ENCODE data around the gene WTIP. TPM values are rescaled to one million over a fixed set of nuclear protein-coding genes. Genes with fewer than 3 reads are reported as not detected.
"Not testable (repeated sequence)": the region's sequence is repeated elsewhere in the genome, so short reads cannot be mapped to it uniquely, and the experiment has no call there.

The WTIP gene
- total RNA-seq = 0.57 and 1.0 TPM in 2 replicates

GRCh38 chr19:34480971-34481841 lies at the start of gene WTIP:
Gene WTIP (plus strand): TSS chr19:34481758. CDS start chr19:34481975, 217 bp downstream.
- Mint-ChIP-seq H3K27ac (no peak within 1 kb of the TSS), H3K4me3 (ENCODE audit: low read depth) (no peak within 1 kb of the TSS), H3K36me3 (ENCODE audit: low read depth) (no peaks in the 10 kb centered on the region), H3K4me1 (ENCODE audit: low read depth) (peaks cover 2% of the 10 kb centered on the region), H3K27me3 (ENCODE audit: low read depth) (peaks cover 40% of the 10 kb centered on the region), H3K9me3 (no peaks in the 10 kb centered on the region)
- intact Hi-C loops (cut with micrococcal nuclease) = no loop called here
- DNase-seq (ENCODE audit: low spot score) = no peak

GRCh38 chr19:34432797-34433196 lies 48.8 kb upstream of the WTIP start:
- H3K36me3 Mint-ChIP-seq (ENCODE audit: low read depth) = peaks cover 76% of the 10 kb centered on the region
- intact Hi-C loops (cut with micrococcal nuclease) = no loop called here
- no peak overlapping the region for H3K4me3 Mint-ChIP-seq (ENCODE audit: low read depth)
- no peaks in the 10 kb centered on the region for H3K9me3 Mint-ChIP-seq
- peaks cover 23% of the 10 kb centered on the region for H3K4me1 Mint-ChIP-seq (ENCODE audit: low read depth)
- DNase-seq (ENCODE audit: low spot score) = no peak
- H3K27ac Mint-ChIP-seq = no peak overlapping the region
- no peaks in the 10 kb centered on the region for H3K27me3 Mint-ChIP-seq (ENCODE audit: low read depth)

- Mint-ChIP-seq H3K36me3 (ENCODE audit: low read depth) (peaks cover 79% of the 10 kb centered on the region), H3K4me1 (ENCODE audit: low read depth) (peaks cover 6% of the 10 kb centered on the region), H3K9me3 (no peaks in the 10 kb centered on the region), H3K27ac (no peak overlapping the region), H3K4me3 (ENCODE audit: low read depth) (no peak overlapping the region), H3K27me3 (ENCODE audit: low read depth) (no peaks in the 10 kb centered on the region)
- intact Hi-C loops (cut with micrococcal nuclease) = no loop called here
- DNase-seq (ENCODE audit: low spot score) = no peak
These were observed 44.8 kb upstream of the WTIP start for GRCh38 chr19:34436716-34437115.

GRCh38 chr19:34448191-34448590 lies 33.4 kb upstream of the WTIP start:
- H3K4me3 Mint-ChIP-seq (ENCODE audit: low read depth) = no peak overlapping the region
- peaks cover 77% of the 10 kb centered on the region for H3K36me3 Mint-ChIP-seq (ENCODE audit: low read depth)
- no peak overlapping the region for H3K27ac Mint-ChIP-seq
- no peaks in the 10 kb centered on the region for H3K4me1 Mint-ChIP-seq (ENCODE audit: low read depth)
- intact Hi-C loops (cut with micrococcal nuclease) = no loop called here
- H3K27me3 Mint-ChIP-seq (ENCODE audit: low read depth) = no peaks in the 10 kb centered on the region
- no peak for DNase-seq (ENCODE audit: low spot score)
- H3K9me3 Mint-ChIP-seq = no peaks in the 10 kb centered on the region

- Mint-ChIP-seq H3K4me1 (ENCODE audit: low read depth) (no peaks in the 10 kb centered on the region), H3K27me3 (ENCODE audit: low read depth) (no peaks in the 10 kb centered on the region), H3K36me3 (ENCODE audit: low read depth) (peaks cover 62% of the 10 kb centered on the region), H3K9me3 (no peaks in the 10 kb centered on the region), H3K27ac (no peak overlapping the region), H3K4me3 (ENCODE audit: low read depth) (no peak overlapping the region)
- intact Hi-C loops (cut with micrococcal nuclease) = no loop called here
- no peak for DNase-seq (ENCODE audit: low spot score)
These were observed 28.8 kb upstream of the WTIP start for GRCh38 chr19:34452723-34453122.

GRCh38 chr19:34454091-34454490 lies 27.5 kb upstream of the WTIP start:
- H3K4me1 Mint-ChIP-seq (ENCODE audit: low read depth) = peaks cover 2% of the 10 kb centered on the region
- H3K27ac Mint-ChIP-seq = no peak overlapping the region
- intact Hi-C loops (cut with micrococcal nuclease) = no loop called here
- no peaks in the 10 kb centered on the region for H3K9me3 Mint-ChIP-seq
- H3K36me3 Mint-ChIP-seq (ENCODE audit: low read depth) = peaks cover 61% of the 10 kb centered on the region
- no peak for DNase-seq (ENCODE audit: low spot score)
- H3K4me3 Mint-ChIP-seq (ENCODE audit: low read depth) = no peak overlapping the region
- H3K27me3 Mint-ChIP-seq (ENCODE audit: low read depth) = no peaks in the 10 kb centered on the region

- H3K4me3 Mint-ChIP-seq (ENCODE audit: low read depth) = no peak overlapping the region
- H3K4me1 Mint-ChIP-seq (ENCODE audit: low read depth) = peaks cover 2% of the 10 kb centered on the region
- H3K27me3 Mint-ChIP-seq (ENCODE audit: low read depth) = no peaks in the 10 kb centered on the region
- DNase-seq (ENCODE audit: low spot score) = no peak
- H3K27ac Mint-ChIP-seq = no peak overlapping the region
- intact Hi-C loops (cut with micrococcal nuclease) = no loop called here
- H3K9me3 Mint-ChIP-seq = no peaks in the 10 kb centered on the region
- H3K36me3 Mint-ChIP-seq (ENCODE audit: low read depth) = peaks cover 61% of the 10 kb centered on the region
These were observed 26.9 kb upstream of the WTIP start for GRCh38 chr19:34454685-34455084.

GRCh38 chr19:34455783-34456480 lies 25.6 kb upstream of the WTIP start:
- H3K4me3 Mint-ChIP-seq (ENCODE audit: low read depth); H3K27ac Mint-ChIP-seq; DNase-seq (ENCODE audit: low spot score); H3K4me1 Mint-ChIP-seq (ENCODE audit: low read depth); H3K9me3 Mint-ChIP-seq; H3K27me3 Mint-ChIP-seq (ENCODE audit: low read depth); intact Hi-C loops (cut with micrococcal nuclease): not testable (repeated sequence)
- peaks cover 65% of the 10 kb centered on the region for H3K36me3 Mint-ChIP-seq (ENCODE audit: low read depth)

GRCh38 chr19:34457446-34457845 lies 24.1 kb upstream of the WTIP start:
- peaks cover 71% of the 10 kb centered on the region for H3K36me3 Mint-ChIP-seq (ENCODE audit: low read depth)
- no peak for DNase-seq (ENCODE audit: low spot score)
- H3K27ac Mint-ChIP-seq = no peak overlapping the region
- intact Hi-C loops (cut with micrococcal nuclease) = no loop called here
- no peaks in the 10 kb centered on the region for H3K9me3 Mint-ChIP-seq
- H3K4me3 Mint-ChIP-seq (ENCODE audit: low read depth) = no peak overlapping the region
- H3K27me3 Mint-ChIP-seq (ENCODE audit: low read depth) = no peaks in the 10 kb centered on the region
- H3K4me1 Mint-ChIP-seq (ENCODE audit: low read depth) = peaks cover 5% of the 10 kb centered on the region

GRCh38 chr19:34458677-34459076 lies 22.9 kb upstream of the WTIP start:
- no peak for DNase-seq (ENCODE audit: low spot score)
- Mint-ChIP-seq H3K27ac (no peak overlapping the region), H3K27me3 (ENCODE audit: low read depth) (no peaks in the 10 kb centered on the region), H3K4me1 (ENCODE audit: low read depth) (peaks cover 5% of the 10 kb centered on the region), H3K36me3 (ENCODE audit: low read depth) (peaks cover 72% of the 10 kb centered on the region), H3K9me3 (no peaks in the 10 kb centered on the region), H3K4me3 (ENCODE audit: low read depth) (no peak overlapping the region)
- intact Hi-C loops (cut with micrococcal nuclease) = no loop called here

GRCh38 chr19:34459614-34460013 lies 21.9 kb upstream of the WTIP start:
- Mint-ChIP-seq H3K4me1 (ENCODE audit: low read depth) (peaks cover 5% of the 10 kb centered on the region), H3K27ac (no peak overlapping the region), H3K4me3 (ENCODE audit: low read depth) (no peak overlapping the region), H3K9me3 (no peaks in the 10 kb centered on the region), H3K36me3 (ENCODE audit: low read depth) (peaks cover 70% of the 10 kb centered on the region), H3K27me3 (ENCODE audit: low read depth) (no peaks in the 10 kb centered on the region)
- DNase-seq (ENCODE audit: low spot score) = no peak
- intact Hi-C loops (cut with micrococcal nuclease) = no loop called here

- Mint-ChIP-seq H3K4me1 (ENCODE audit: low read depth) (peaks cover 5% of the 10 kb centered on the region), H3K27ac (no peak overlapping the region), H3K4me3 (ENCODE audit: low read depth) (no peak overlapping the region), H3K9me3 (no peaks in the 10 kb centered on the region), H3K27me3 (ENCODE audit: low read depth) (no peaks in the 10 kb centered on the region), H3K36me3 (ENCODE audit: low read depth) (peaks cover 85% of the 10 kb centered on the region)
- intact Hi-C loops (cut with micrococcal nuclease) = no loop called here
- no peak for DNase-seq (ENCODE audit: low spot score)
These were observed 20.0 kb upstream of the WTIP start for GRCh38 chr19:34461375-34462100.

GRCh38 chr19:34464785-34465184 lies 16.8 kb upstream of the WTIP start:
- not testable (repeated sequence) for H3K9me3 Mint-ChIP-seq

More at GRCh38 chr19:34464785-34465184, 16.8 kb upstream of the WTIP start:
- H3K4me1 Mint-ChIP-seq (ENCODE audit: low read depth); intact Hi-C loops (cut with micrococcal nuclease); H3K27me3 Mint-ChIP-seq (ENCODE audit: low read depth); DNase-seq (ENCODE audit: low spot score); H3K4me3 Mint-ChIP-seq (ENCODE audit: low read depth); H3K27ac Mint-ChIP-seq: not testable (repeated sequence)
- peaks cover 88% of the 10 kb centered on the region for H3K36me3 Mint-ChIP-seq (ENCODE audit: low read depth)

Data from activated T-helper 2 cell treated with anti-CD3 and anti-CD28 coated beads, Interferon-gamma antibody, Interleukin-2, Interleukin-4, amounts not matched to agents 10 μg/mL and 5 μg/mL and 100 μg/mL, durations not matched to agents 14 hours and 24 hours and 36 hours (primary cell).